OCI-LY3 (cell line): ENCODE data around the gene EHHADH.

Source experiments
- H2AFZ ChIP-seq: fragments of 200-600, 300-600 bp; shearing (Covaris generic); 2 replicates; pipeline ENCODE4 v1.6.0; 2014; ENCODE audit warnings: antibody characterized with exemption, low read depth, low read length
- H3K27ac ChIP-seq: fragments of 200-600, 300-600 bp; sonication (generic); 2 replicates; pipeline ENCODE4 v1.5.1; 2014; ENCODE audit warnings: mild to moderate bottlenecking, low read length, moderate library complexity, mixed read lengths
- H3K27me3 ChIP-seq: fragments of 200-600, 300-600 bp; sonication (generic); 2 replicates; pipeline ENCODE4 v1.6.1; 2014; ENCODE audit warnings: low read depth, low read length, mixed read lengths
- H3K36me3 ChIP-seq: fragments of 200-600, 300-600 bp; sonication (generic); replicated peaks from 2 replicates; pipeline ENCODE3; 2014; ENCODE audit warnings: low read depth, low read length, mixed read lengths
- H3K4me1 ChIP-seq: fragments of 300-600, 200-600 bp; sonication (generic); 2 replicates; pipeline ENCODE4 v1.6.1; 2014; ENCODE audit warnings: low read length, mixed read lengths
- H3K4me2 ChIP-seq: fragments of 200-600, 300-600 bp; sonication (generic); 2 replicates; pipeline ENCODE4 v1.6.1; 2014; ENCODE audit warnings: low read length, mixed read lengths
- H3K4me3 ChIP-seq: fragments of 300-600, 200-600 bp; sonication (generic); 2 replicates; pipeline ENCODE4 v1.5.1; 2014; ENCODE audit warnings: antibody characterized with exemption, mild to moderate bottlenecking, low read length, moderate library complexity
- H3K79me2 ChIP-seq: fragments of 300-600, 200-600 bp; shearing (Covaris generic); 2 replicates; pipeline ENCODE4 v1.6.1; 2014; ENCODE audit warnings: mild to moderate bottlenecking, low read length, mixed read lengths
- H3K9ac ChIP-seq: fragments of 300-600, 200-600 bp; shearing (Covaris generic); 2 replicates; pipeline ENCODE4 v1.6.0; 2014; ENCODE audit warnings: mild to moderate bottlenecking, low read length, moderate library complexity
- H3K9me3 ChIP-seq: fragments of 200-600, 300-600 bp; shearing (Covaris generic); 2 replicates; pipeline ENCODE4 v1.6.1; 2014; ENCODE audit warnings: low read length, mixed read lengths; ENCODE audit not compliant: insufficient read depth
- H4K20me1 ChIP-seq: fragments of 200-600, 300-600 bp; sonication (generic); 2 replicates; pipeline ENCODE4 v1.6.1; 2016; ENCODE audit warnings: low read length, mixed read lengths; ENCODE audit not compliant: insufficient read depth
- CTCF ChIP-seq: fragments of 200-600, 300-600 bp; sonication (generic); IDR thresholded peaks from 2 replicates; pipeline ENCODE4 v1.5.1; 2014; ENCODE audit warnings: antibody characterized with exemption, low read length, low read depth
- EZH2phosphoT487 ChIP-seq: fragments of 200-600 bp; shearing (Covaris generic); IDR thresholded peaks from 2 replicates; pipeline ENCODE4 v1.6.1; 2018; ENCODE audit warnings: antibody characterized with exemption, mixed run types, low read depth

EHHADH gene

GRCh38 chr3:185187391-185187790 lies 66.5 kb downstream of the EHHADH start:
- no peaks in the 10 kb centered on the region for H4K20me1 ChIP-seq
- peaks cover 9% of the 10 kb centered on the region for H3K4me1 ChIP-seq
- H3K4me2 ChIP-seq, result no peak overlapping the region
- TF ChIP-seq CTCF (no peak), EZH2phosphoT487 (no peak)
- H3K27me3 ChIP-seq, result no peaks in the 10 kb centered on the region
- H3K4me3 ChIP-seq, result no peak overlapping the region
- H3K9me3 ChIP-seq, result no peaks in the 10 kb centered on the region
- H3K36me3 ChIP-seq, result no peaks in the 10 kb centered on the region
- no peak overlapping the region for H3K27ac ChIP-seq
- H2AFZ ChIP-seq, result no peak overlapping the region
- H3K9ac ChIP-seq, result no peak overlapping the region
- H3K79me2 ChIP-seq, result no peaks in the 10 kb centered on the region

GRCh38 chr3:185176750-185177359 lies 77.0 kb downstream of the EHHADH start:
- no peaks in the 10 kb centered on the region for H3K36me3 ChIP-seq
- peaks cover 4% of the 10 kb centered on the region; the same call in 1 of the 2 replicates for H3K27me3 ChIP-seq
- H2AFZ ChIP-seq, result peak overlapping the region; percentile 100; the same call in 1 of the 2 replicates
- peak; percentile 85 for TF ChIP-seq CTCF
- TF ChIP-seq EZH2phosphoT487, result no peak
- no peak overlapping the region for H3K27ac ChIP-seq
- no peaks in the 10 kb centered on the region for H3K9me3 ChIP-seq
- H3K9ac ChIP-seq, result no peak overlapping the region
- peak overlapping the region; percentile 81 for H3K4me2 ChIP-seq
- H4K20me1 ChIP-seq, result no peaks in the 10 kb centered on the region
- H3K4me3 ChIP-seq, result peak overlapping the region; percentile 48
- peaks cover 22% of the 10 kb centered on the region for H3K4me1 ChIP-seq
- H3K79me2 ChIP-seq, result no peaks in the 10 kb centered on the region

- TF ChIP-seq CTCF, result no peak
- TF ChIP-seq EZH2phosphoT487, result no peak
- peak overlapping the region; percentile 65 for H3K4me3 ChIP-seq
- H3K27ac ChIP-seq, result 0 out of 2 replicates have a peak overlapping the region, but pooled peaks have one; percentile 2
- H3K27me3 ChIP-seq, result peaks cover 4% of the 10 kb centered on the region; the same call in 1 of the 2 replicates
- no peaks in the 10 kb centered on the region for H4K20me1 ChIP-seq
- H3K9ac ChIP-seq, result peak overlapping the region; percentile 45
- peak overlapping the region; percentile 100 for H2AFZ ChIP-seq
- peaks cover 22% of the 10 kb centered on the region for H3K4me1 ChIP-seq
- no peaks in the 10 kb centered on the region for H3K9me3 ChIP-seq
- no peaks in the 10 kb centered on the region for H3K36me3 ChIP-seq
- H3K79me2 ChIP-seq, result no peaks in the 10 kb centered on the region
- peak overlapping the region; percentile 81 for H3K4me2 ChIP-seq
Observed at GRCh38 chr3:185175370-185175987, 78.4 kb downstream of the EHHADH start.
